HG03039 (cell line): ENCODE measurements around the gene CHST15.

Experiments
- ATAC-seq: cut with Tn5 transposase; IDR thresholded peaks from one replicate; pipeline ENCODE4 v1.9.1; 2021; ENCODE audit warnings: mild to moderate bottlenecking, moderate library complexity; ENCODE audit not compliant: unreplicated experiment

Gene CHST15

GRCh38 chr10:124092860-124093773 lies at the start of gene CHST15:
Gene CHST15, minus strand, starts transcription at chr10:124093598. Its CDS starts 47,386 bp downstream, at chr10:124046212.
- ATAC-seq = no peak

GRCh38 chr10:124142960-124143359 lies 49.6 kb upstream of the CHST15 start:
- ATAC-seq = no peak

- ATAC-seq = no peak
Measured at GRCh38 chr10:124142006-124142739, 48.8 kb upstream of the CHST15 start.

GRCh38 chr10:124138883-124139348 lies 45.5 kb upstream of the CHST15 start:
- no peak for ATAC-seq

- no peak for ATAC-seq
Measured at GRCh38 chr10:124138195-124138882, 44.9 kb upstream of the CHST15 start.

- no peak for ATAC-seq
Measured at GRCh38 chr10:124134251-124134893, 41.0 kb upstream of the CHST15 start.

GRCh38 chr10:124132876-124133275 lies 39.5 kb upstream of the CHST15 start:
- no peak for ATAC-seq

- no peak for ATAC-seq
Measured at GRCh38 chr10:124132306-124132705, 38.9 kb upstream of the CHST15 start.

- no peak for ATAC-seq
Measured at GRCh38 chr10:124131172-124131571, 37.8 kb upstream of the CHST15 start.

GRCh38 chr10:124130198-124130900 lies 37.0 kb upstream of the CHST15 start:
- no peak for ATAC-seq

GRCh38 chr10:124129471-124129870 lies 36.1 kb upstream of the CHST15 start:
- ATAC-seq = no peak

GRCh38 chr10:124128811-124129145 lies 35.4 kb upstream of the CHST15 start:
- no peak for ATAC-seq

- ATAC-seq = no peak
Measured at GRCh38 chr10:124127965-124128810, 34.8 kb upstream of the CHST15 start.

GRCh38 chr10:124127563-124127962 lies 34.2 kb upstream of the CHST15 start:
- ATAC-seq = no peak

- ATAC-seq = no peak
Measured at GRCh38 chr10:124126983-124127385, 33.6 kb upstream of the CHST15 start.

- no peak for ATAC-seq
Measured at GRCh38 chr10:124126145-124126982, 33.0 kb upstream of the CHST15 start.

- ATAC-seq = no peak
Measured at GRCh38 chr10:124125305-124126116, 32.1 kb upstream of the CHST15 start.

- ATAC-seq = no peak
Measured at GRCh38 chr10:124124769-124125161, 31.4 kb upstream of the CHST15 start.
